ENCODE results near the gene ARHGAP18.

DNA sequence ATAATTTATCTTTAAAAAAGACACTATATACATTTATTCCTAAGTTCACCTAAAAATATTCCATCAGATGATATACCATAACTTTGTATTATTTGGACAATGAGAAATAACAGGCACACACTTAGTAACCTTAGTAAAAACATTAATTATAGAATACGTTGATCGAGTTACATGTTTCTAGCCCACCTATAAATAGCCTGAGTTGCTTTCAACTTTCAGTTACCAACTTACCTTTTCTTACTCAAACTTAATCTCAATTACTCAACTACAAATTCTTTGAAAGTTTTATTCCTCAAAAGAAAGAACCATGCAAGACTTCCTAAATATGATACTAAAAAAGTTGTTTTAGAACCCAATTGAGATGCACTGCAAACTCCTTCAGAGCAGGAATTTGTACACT lies 12.2 kb downstream of the ARHGAP18 start:
- TF ChIP-seq POLR2A (IDR thresholded peaks at IDR 0.05; ENCODE audit: low read length) (no peak), GATA1 (IDR thresholded peaks at IDR 0.05; ENCODE audit: low read depth, low read length) (no peak)
